Measurements from ENCODE around the gene SSR3.
"Not testable (repeated sequence)": the region's sequence is repeated elsewhere in the genome, so short reads cannot be mapped to it uniquely, and the experiment has no call there.

SSR3 gene

GRCh38 chr3:156575641-156576040 is 20.7 kb upstream of the SSR3 start:
- DNase-seq: no peak

GRCh38 chr3:156569881-156570280 is 15.0 kb upstream of the SSR3 start:
- not testable (repeated sequence) for DNase-seq

GRCh38 chr3:156569016-156569415 is 14.1 kb upstream of the SSR3 start:
- DNase-seq: not testable (repeated sequence)

GRCh38 chr3:156563900-156564682 is 9.2 kb upstream of the SSR3 start:
- no peak for DNase-seq

GRCh38 chr3:156562486-156562885 is 7.6 kb upstream of the SSR3 start:
- DNase-seq: not testable (repeated sequence)

GRCh38 chr3:156561533-156561932 is 6.6 kb upstream of the SSR3 start:
- no peak for DNase-seq

GRCh38 chr3:156559321-156559720 is 4.4 kb upstream of the SSR3 start:
- DNase-seq: no peak

GRCh38 chr3:156558389-156558788 is 3.5 kb upstream of the SSR3 start:
- no peak for DNase-seq

GRCh38 chr3:156554515-156554841 is 439 bp downstream of the SSR3 start:
- no peak for DNase-seq

GRCh38 chr3:156553705-156554356 is 1.1 kb downstream of the SSR3 start:
- no peak for DNase-seq

GRCh38 chr3:156552973-156553372 is 1.9 kb downstream of the SSR3 start:
- DNase-seq: no peak

- no peak for DNase-seq
Observed at GRCh38 chr3:156551746-156552145, 3.2 kb downstream of the SSR3 start.

GRCh38 chr3:156551261-156551660 is 3.7 kb downstream of the SSR3 start:
- DNase-seq: no peak

GRCh38 chr3:156548902-156549301 is 6.0 kb downstream of the SSR3 start:
- no peak for DNase-seq

- DNase-seq: no peak
Observed at GRCh38 chr3:156548041-156548687, 6.8 kb downstream of the SSR3 start.

GRCh38 chr3:156547637-156548036 is 7.3 kb downstream of the SSR3 start:
- no peak for DNase-seq

GRCh38 chr3:156543043-156543555 is 11.8 kb downstream of the SSR3 start:
- DNase-seq: no peak

- no peak for DNase-seq
Observed at GRCh38 chr3:156542101-156543042, 12.5 kb downstream of the SSR3 start.

GRCh38 chr3:156539802-156540201 is 15.1 kb downstream of the SSR3 start:
- DNase-seq: no peak

- no peak for DNase-seq
Observed at GRCh38 chr3:156539051-156539450, 15.9 kb downstream of the SSR3 start.

- no peak for DNase-seq
Observed at GRCh38 chr3:156536524-156537316, 18.2 kb downstream of the SSR3 start.

- no peak for DNase-seq
Observed at GRCh38 chr3:156535798-156536197, 19.1 kb downstream of the SSR3 start.

All from CD4-positive, alpha-beta T cell treated with Interleukin-15 for 1 hour (primary cell).